ENCODE measurements around the gene PDE6C.

DNA sequence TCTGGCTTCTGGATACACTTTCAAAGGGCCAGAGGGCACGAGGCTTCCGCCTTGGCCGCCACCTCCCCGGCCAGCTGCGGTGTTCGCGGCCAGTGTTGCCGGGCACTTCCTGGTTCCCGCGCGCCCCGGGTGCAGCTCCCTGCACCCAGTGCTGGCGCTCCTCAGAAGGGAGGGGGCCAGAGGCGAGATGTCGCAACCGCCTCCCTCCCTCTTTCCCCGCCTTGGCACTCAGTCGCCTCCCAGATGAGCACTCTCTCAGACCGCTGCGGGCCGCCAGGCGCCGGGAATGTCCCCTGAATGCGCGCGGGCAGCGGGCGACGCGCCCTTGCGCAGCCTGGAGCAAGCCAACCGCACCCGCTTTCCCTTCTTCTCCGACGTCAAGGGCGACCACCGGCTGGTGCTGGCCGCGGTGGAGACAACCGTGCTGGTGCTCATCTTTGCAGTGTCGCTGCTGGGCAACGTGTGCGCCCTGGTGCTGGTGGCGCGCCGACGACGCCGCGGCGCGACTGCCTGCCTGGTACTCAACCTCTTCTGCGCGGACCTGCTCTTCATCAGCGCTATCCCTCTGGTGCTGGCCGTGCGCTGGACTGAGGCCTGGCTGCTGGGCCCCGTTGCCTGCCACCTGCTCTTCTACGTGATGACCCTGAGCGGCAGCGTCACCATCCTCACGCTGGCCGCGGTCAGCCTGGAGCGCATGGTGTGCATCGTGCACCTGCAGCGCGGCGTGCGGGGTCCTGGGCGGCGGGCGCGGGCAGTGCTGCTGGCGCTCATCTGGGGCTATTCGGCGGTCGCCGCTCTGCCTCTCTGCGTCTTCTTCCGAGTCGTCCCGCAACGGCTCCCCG, 45.7 kb upstream of the PDE6C start, which contains the start of gene FFAR4:
- TF ChIP-seq CTCF (conservative IDR thresholded peaks at IDR 0.05; ENCODE audit: low read length) (no peak), EZH2phosphoT487 (IDR thresholded peaks at IDR 0.05; ENCODE audit: borderline replicate concordance, low read depth, low read length) (no peak)
